Fibroblast of lung (primary cell): Measurements from ENCODE around the gene SLC43A3.

ENCODE experiments used
- EZH2 ChIP-seq: IDR thresholded peaks from 2 replicates; pipeline ENCODE4 v1.5.1; 2012; ENCODE audit warnings: low read length, control low read depth, mild to moderate bottlenecking; ENCODE audit errors: missing control alignments
- TF ChIP-seq, protein P1 (sequence below), 2 donors: IDR thresholded peaks in 1 of 2; conservative IDR thresholded peaks in 1 of 2; 1 replicate in 1 of 2; 2 replicates in 1 of 2; pipeline ENCODE4 v1.5.1; 2011 to 2012; ENCODE audit warnings: low read length in 2 of 2, control low read depth in 1 of 2, inconsistent platforms in 1 of 2, low read depth in 1 of 2, mild to moderate bottlenecking in 1 of 2

DNA sequence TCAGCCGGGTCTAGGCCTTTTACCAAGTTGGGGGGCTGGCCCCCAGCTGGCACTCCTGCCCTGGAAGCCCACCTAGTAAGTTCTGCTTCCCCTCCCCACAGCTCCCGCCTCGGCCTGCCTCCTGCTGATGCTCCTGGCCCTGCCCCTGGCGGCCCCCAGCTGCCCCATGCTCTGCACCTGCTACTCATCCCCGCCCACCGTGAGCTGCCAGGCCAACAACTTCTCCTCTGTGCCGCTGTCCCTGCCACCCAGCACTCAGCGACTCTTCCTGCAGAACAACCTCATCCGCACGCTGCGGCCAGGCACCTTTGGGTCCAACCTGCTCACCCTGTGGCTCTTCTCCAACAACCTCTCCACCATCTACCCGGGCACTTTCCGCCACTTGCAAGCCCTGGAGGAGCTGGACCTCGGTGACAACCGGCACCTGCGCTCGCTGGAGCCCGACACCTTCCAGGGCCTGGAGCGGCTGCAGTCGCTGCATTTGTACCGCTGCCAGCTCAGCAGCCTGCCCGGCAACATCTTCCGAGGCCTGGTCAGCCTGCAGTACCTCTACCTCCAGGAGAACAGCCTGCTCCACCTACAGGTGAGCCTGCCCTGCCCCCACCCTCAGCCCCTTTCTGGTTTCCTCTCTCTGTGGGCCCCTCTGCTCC is 40.7 kb upstream of the SLC43A3 start:
- TF ChIP-seq, protein P1, sequence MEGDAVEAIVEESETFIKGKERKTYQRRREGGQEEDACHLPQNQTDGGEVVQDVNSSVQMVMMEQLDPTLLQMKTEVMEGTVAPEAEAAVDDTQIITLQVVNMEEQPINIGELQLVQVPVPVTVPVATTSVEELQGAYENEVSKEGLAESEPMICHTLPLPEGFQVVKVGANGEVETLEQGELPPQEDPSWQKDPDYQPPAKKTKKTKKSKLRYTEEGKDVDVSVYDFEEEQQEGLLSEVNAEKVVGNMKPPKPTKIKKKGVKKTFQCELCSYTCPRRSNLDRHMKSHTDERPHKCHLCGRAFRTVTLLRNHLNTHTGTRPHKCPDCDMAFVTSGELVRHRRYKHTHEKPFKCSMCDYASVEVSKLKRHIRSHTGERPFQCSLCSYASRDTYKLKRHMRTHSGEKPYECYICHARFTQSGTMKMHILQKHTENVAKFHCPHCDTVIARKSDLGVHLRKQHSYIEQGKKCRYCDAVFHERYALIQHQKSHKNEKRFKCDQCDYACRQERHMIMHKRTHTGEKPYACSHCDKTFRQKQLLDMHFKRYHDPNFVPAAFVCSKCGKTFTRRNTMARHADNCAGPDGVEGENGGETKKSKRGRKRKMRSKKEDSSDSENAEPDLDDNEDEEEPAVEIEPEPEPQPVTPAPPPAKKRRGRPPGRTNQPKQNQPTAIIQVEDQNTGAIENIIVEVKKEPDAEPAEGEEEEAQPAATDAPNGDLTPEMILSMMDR (conservative IDR thresholded peaks at IDR 0.05 in 1 of 2, IDR thresholded peaks at IDR 0.05 in 1 of 2; ENCODE audit: low read depth in 1 of 2, low read length in 2 of 2): no peak
- no peak for TF ChIP-seq EZH2
